H9 (cell line): ENCODE measurements around the gene TIMM10. TPM values are rescaled to one million over a fixed set of nuclear protein-coding genes. Genes with fewer than 3 reads are reported as not detected.

Source experiments
- DNase-seq: peaks from one replicate; pipeline ENCODE4 v3.0.0-alpha.2; 2017
- H2AFZ ChIP-seq: one replicate; pipeline ENCODE4 v1.6.1; 2013; ENCODE audit warnings: mild to moderate bottlenecking, low read length, control low read depth, moderate library complexity
- H2AK5ac ChIP-seq: 2 replicates; pipeline ENCODE4 v1.6.1; 2013; ENCODE audit warnings: low read length, control low read depth, mixed read lengths; ENCODE audit not compliant: insufficient read length
- H2BK120ac ChIP-seq: one replicate; pipeline ENCODE4 v1.6.1; 2013; ENCODE audit warnings: low read depth, mild to moderate bottlenecking, low read length, control low read depth, inconsistent platforms; ENCODE audit not compliant: poor library complexity, severe bottlenecking
- H2BK12ac ChIP-seq: 2 replicates; pipeline ENCODE4 v1.6.1; 2013; ENCODE audit warnings: low read length, control low read depth, mixed read lengths, low read depth; ENCODE audit not compliant: insufficient read length
- H2BK15ac ChIP-seq: 2 replicates; pipeline ENCODE4 v1.6.1; 2013; ENCODE audit warnings: low read depth, low read length, control low read depth
- H2BK20ac ChIP-seq: one replicate; pipeline ENCODE4 v1.6.1; 2013; ENCODE audit warnings: low read depth, mild to moderate bottlenecking, low read length, control low read depth, inconsistent platforms; ENCODE audit not compliant: poor library complexity, severe bottlenecking
- H2BK5ac ChIP-seq: 2 replicates; pipeline ENCODE4 v1.6.1; 2013; ENCODE audit warnings: low read length, control low read depth, mixed read lengths; ENCODE audit not compliant: insufficient read length
- H3K14ac ChIP-seq: 2 replicates; pipeline ENCODE4 v1.6.1; 2013; ENCODE audit warnings: low read length, control low read depth; ENCODE audit not compliant: insufficient read depth
- H3K18ac ChIP-seq: 2 replicates; pipeline ENCODE4 v1.6.1; 2013; ENCODE audit warnings: low read depth, mild to moderate bottlenecking, mixed read lengths, low read length, control low read depth; ENCODE audit not compliant: insufficient read length
- H3K23ac ChIP-seq: 2 replicates; pipeline ENCODE4 v1.6.1; 2013; ENCODE audit warnings: low read length, control low read depth, mixed read lengths, low read depth; ENCODE audit not compliant: insufficient read length
- H3K23me2 ChIP-seq: 2 replicates; pipeline ENCODE4 v1.6.1; 2013; ENCODE audit warnings: low read depth, mild to moderate bottlenecking, mixed read lengths, low read length, control low read depth; ENCODE audit not compliant: insufficient read length, poor library complexity, severe bottlenecking
- H3K27ac ChIP-seq: 2 replicates; pipeline ENCODE4 v1.5.1; 2013; ENCODE audit warnings: low read length, control low read depth, mixed read lengths, low read depth; ENCODE audit not compliant: insufficient read length
- H3K27me3 ChIP-seq: 2 replicates; pipeline ENCODE4 v1.6.1; 2013; ENCODE audit warnings: low read length, control low read depth, inconsistent platforms; ENCODE audit not compliant: insufficient read depth
- H3K4ac ChIP-seq: 2 replicates; pipeline ENCODE4 v1.6.1; 2013; ENCODE audit warnings: low read depth, mild to moderate bottlenecking, control low read depth, inconsistent platforms, low read length, moderate library complexity
- H3K4me1 ChIP-seq: 2 replicates; pipeline ENCODE4 v1.6.1; 2013; ENCODE audit warnings: low read length, control low read depth, inconsistent platforms; ENCODE audit not compliant: insufficient read depth
- H3K4me2 ChIP-seq: 2 replicates; pipeline ENCODE4 v1.6.1; 2013; ENCODE audit warnings: low read length, control low read depth, mixed read lengths; ENCODE audit not compliant: insufficient read length, insufficient read depth
- H3K56ac ChIP-seq: 2 replicates; pipeline ENCODE4 v1.6.1; 2013; ENCODE audit warnings: low read depth, mild to moderate bottlenecking, mixed read lengths, low read length, control low read depth; ENCODE audit not compliant: insufficient read length
- H3K79me1 ChIP-seq: 2 replicates; pipeline ENCODE4 v1.6.1; 2013; ENCODE audit warnings: low read depth, mild to moderate bottlenecking, moderate library complexity, low read length, control low read depth, inconsistent platforms; ENCODE audit not compliant: insufficient read depth, poor library complexity, severe bottlenecking
- H3K79me2 ChIP-seq: 2 replicates; pipeline ENCODE4 v1.6.1; 2013; ENCODE audit warnings: low read length, control low read depth, inconsistent platforms; ENCODE audit not compliant: insufficient read depth
- H3K9ac ChIP-seq: 2 replicates; pipeline ENCODE4 v1.6.1; 2013; ENCODE audit warnings: low read length, control low read depth, mixed read lengths; ENCODE audit not compliant: insufficient read length; ENCODE audit errors: extremely low read depth
- H3K9me3 ChIP-seq: one replicate; pipeline ENCODE4 v1.6.1; 2013; ENCODE audit warnings: low read depth, low read length, inconsistent platforms; ENCODE audit not compliant: control insufficient read depth
- H3T11ph ChIP-seq: one replicate; pipeline ENCODE4 v1.6.1; 2013; ENCODE audit warnings: mild to moderate bottlenecking, low read length, control low read depth, inconsistent platforms
- H4K20me1 ChIP-seq: one replicate; pipeline ENCODE4 v1.6.1; 2013; ENCODE audit not compliant: control insufficient read depth, insufficient read length, insufficient read depth
- H4K5ac ChIP-seq: 2 replicates; pipeline ENCODE4 v1.6.1; 2013; ENCODE audit warnings: low read depth, mild to moderate bottlenecking, mixed read lengths, low read length, control low read depth; ENCODE audit not compliant: insufficient read length
- H4K8ac ChIP-seq: replicated peaks from 2 replicates; pipeline ENCODE4 v1.6.1; 2013; ENCODE audit warnings: low read length, control low read depth, mixed read lengths, low read depth; ENCODE audit not compliant: insufficient read length
- H4K91ac ChIP-seq: 2 replicates; pipeline ENCODE4 v1.6.1; 2013; ENCODE audit warnings: low read depth, mild to moderate bottlenecking, moderate library complexity, mixed read lengths, low read length, control low read depth; ENCODE audit not compliant: insufficient read length
- H3K27ac Mint-ChIP-seq, 3 experiments: 2 replicates in 2 of 3; 3 replicates in 1 of 3; pipeline ENCODE4 v1.8.0; 2020 to 2021; ENCODE audit warnings: mixed read lengths in 3 of 3, mild to moderate bottlenecking in 1 of 3, moderate library complexity in 1 of 3
- H3K27me3 Mint-ChIP-seq: 2 replicates; pipeline ENCODE4 v1.8.0; 2021; ENCODE audit warnings: low read depth, mild to moderate bottlenecking, moderate library complexity, mixed read lengths
- H3K36me3 Mint-ChIP-seq, 3 experiments: 2 replicates in 2 of 3; 3 replicates in 1 of 3; pipeline ENCODE4 v1.8.0; 2020 to 2021; ENCODE audit warnings: low read depth in 3 of 3, mixed read lengths in 3 of 3; ENCODE audit not compliant: insufficient read depth in 1 of 3
- H3K4me1 Mint-ChIP-seq, 2 experiments: 2 replicates each; pipeline ENCODE4 v1.8.0; 2020; ENCODE audit warnings: mixed read lengths in 2 of 2
- H3K4me3 Mint-ChIP-seq, 2 experiments: 2 replicates in 1 of 2; 3 replicates in 1 of 2; pipeline ENCODE4 v1.8.0; 2020 to 2021; ENCODE audit warnings: mild to moderate bottlenecking in 2 of 2, mixed read lengths in 2 of 2, moderate library complexity in 1 of 2
- H3K9me3 Mint-ChIP-seq, 2 experiments: 2 replicates in 1 of 2; 3 replicates in 1 of 2; pipeline ENCODE4 v1.8.0; 2020; ENCODE audit warnings: mild to moderate bottlenecking in 2 of 2, mixed read lengths in 2 of 2, moderate library complexity in 1 of 2
- WGBS: extraction: QIAGEN DNeasy Blood & Tissue Kit; methylation state at CpG from one replicate; pipeline ENCODE4 v1.1.7; 2013; ENCODE audit warnings: missing lambda C conversion rate, low lambda C conversion rate, mixed read lengths; ENCODE audit not compliant: insufficient read length; ENCODE audit errors: extremely low coverage; 5-methylcytosine and 5-hydroxymethylcytosine counted together
- total RNA-seq: library from RNA; stranded (reverse); gene quantifications from 2 replicates; pipeline ENCODE4 v1.2.1, GENCODE V29; 2021
- TF ChIP-seq, protein P1 (sequence below): fragments of 200-600 bp; sonication (generic); conservative IDR thresholded peaks from 3 replicates; pipeline ENCODE4 v1.8.0; 2021; ENCODE audit warnings: antibody characterized with exemption, mild to moderate bottlenecking

TIMM10 gene
- total RNA-seq, 1 experiment from 2014 or later = 130 TPM

DNA sequence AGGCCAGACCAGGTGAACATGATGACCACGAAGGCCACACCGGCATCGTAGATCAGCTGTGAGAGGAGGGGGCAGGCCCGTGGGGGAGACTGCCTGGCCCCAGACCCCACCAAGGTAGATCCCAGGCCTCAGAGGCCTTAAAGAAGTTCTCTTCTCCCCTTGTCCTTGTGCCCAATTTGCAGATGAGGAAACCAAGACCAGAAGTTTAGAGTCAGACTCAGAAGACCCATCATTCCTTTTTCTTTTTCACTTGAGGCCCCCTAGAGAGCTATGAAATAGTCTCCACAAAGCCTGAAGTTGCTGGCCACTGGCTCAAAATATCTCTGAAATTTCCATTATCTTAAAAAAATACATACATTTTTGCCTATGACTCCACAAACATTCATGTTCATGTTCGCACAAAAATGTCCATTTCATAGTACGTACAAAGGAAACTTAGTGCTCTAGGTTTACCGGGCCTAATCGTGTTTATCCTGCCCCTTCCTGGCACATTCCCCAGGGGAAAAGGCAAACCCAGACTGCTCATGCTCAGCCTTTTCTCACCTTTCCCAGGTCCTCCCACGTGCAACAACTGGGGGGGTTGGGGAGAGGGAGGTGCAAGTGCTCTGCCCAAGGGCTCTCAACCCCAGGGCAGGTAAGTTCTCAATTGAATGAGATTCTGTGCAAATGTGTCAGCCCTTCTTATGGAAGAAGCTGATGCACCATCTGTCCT lies 34.3 kb downstream of the TIMM10 start:
- Mint-ChIP-seq H3K27ac (peak overlapping the region; percentile 67 to 83 (median 82); a peak in 5 of 7 replicates), H3K4me3 (no peak overlapping the region), H3K36me3 (peaks cover 23 to 44% (median 25%) of the 10 kb centered on the region in 3 experiments; a peak in 6 of 7 replicates), H3K27me3 (no peaks in the 10 kb centered on the region; the same call in 1 of the 2 replicates), H3K9me3 (no peaks in the 10 kb centered on the region; a peak in 1 of 5 replicates), H3K4me1 (peaks cover 22 to 52% of the 10 kb centered on the region in 2 experiments)
- Histone ChIP-seq H3K4ac (no peak overlapping the region), H4K91ac (no peak overlapping the region), H2BK15ac (no peak overlapping the region), H2BK12ac (no peak overlapping the region), H3K79me2 (no peaks in the 10 kb centered on the region), H2AK5ac (no peak overlapping the region), H4K8ac (no peak overlapping the region), H3K79me1 (no peaks in the 10 kb centered on the region), H2AFZ (no peak overlapping the region), H3K23ac (no peak overlapping the region), H3K4me2 (no peak overlapping the region), H2BK120ac (no peak overlapping the region), H3K9ac (no peak overlapping the region), H3K23me2 (no peaks in the 10 kb centered on the region), H3K9me3 (no peaks in the 10 kb centered on the region), H3T11ph (no peak overlapping the region), H2BK20ac (no peak overlapping the region), H2BK5ac (no peak overlapping the region), H4K20me1 (peaks cover 3% of the 10 kb centered on the region), H3K56ac (no peak overlapping the region), H3K27me3 (no peaks in the 10 kb centered on the region), H3K27ac (no peak overlapping the region), H4K5ac (no peak overlapping the region), H3K4me1 (peaks cover 11% of the 10 kb centered on the region; the same call in 1 of the 2 replicates), H3K18ac (no peak overlapping the region), H3K14ac (no peak overlapping the region)
- no peak for DNase-seq
- TF ChIP-seq, protein P1, sequence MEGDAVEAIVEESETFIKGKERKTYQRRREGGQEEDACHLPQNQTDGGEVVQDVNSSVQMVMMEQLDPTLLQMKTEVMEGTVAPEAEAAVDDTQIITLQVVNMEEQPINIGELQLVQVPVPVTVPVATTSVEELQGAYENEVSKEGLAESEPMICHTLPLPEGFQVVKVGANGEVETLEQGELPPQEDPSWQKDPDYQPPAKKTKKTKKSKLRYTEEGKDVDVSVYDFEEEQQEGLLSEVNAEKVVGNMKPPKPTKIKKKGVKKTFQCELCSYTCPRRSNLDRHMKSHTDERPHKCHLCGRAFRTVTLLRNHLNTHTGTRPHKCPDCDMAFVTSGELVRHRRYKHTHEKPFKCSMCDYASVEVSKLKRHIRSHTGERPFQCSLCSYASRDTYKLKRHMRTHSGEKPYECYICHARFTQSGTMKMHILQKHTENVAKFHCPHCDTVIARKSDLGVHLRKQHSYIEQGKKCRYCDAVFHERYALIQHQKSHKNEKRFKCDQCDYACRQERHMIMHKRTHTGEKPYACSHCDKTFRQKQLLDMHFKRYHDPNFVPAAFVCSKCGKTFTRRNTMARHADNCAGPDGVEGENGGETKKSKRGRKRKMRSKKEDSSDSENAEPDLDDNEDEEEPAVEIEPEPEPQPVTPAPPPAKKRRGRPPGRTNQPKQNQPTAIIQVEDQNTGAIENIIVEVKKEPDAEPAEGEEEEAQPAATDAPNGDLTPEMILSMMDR = no peak
- no CpG with 5 or more reads among the region's 9 CpGs for WGBS
